Mesendoderm (in vitro differentiated cells): ENCODE measurements around the gene BLOC1S5.

Source experiments
- DNase-seq: peaks from one replicate; pipeline ENCODE4 v3.0.0; 2013
- H2AK5ac ChIP-seq: 2 replicates; pipeline ENCODE4 v1.6.1; 2013; ENCODE audit warnings: low read length, inconsistent platforms
- H2BK120ac ChIP-seq: 2 replicates; pipeline ENCODE4 v1.6.1; 2013; ENCODE audit warnings: low read depth, mild to moderate bottlenecking, low read length, moderate library complexity, mixed read lengths
- H2BK15ac ChIP-seq: replicated peaks from 2 replicates; pipeline ENCODE4 v1.6.1; 2013; ENCODE audit warnings: low read depth, mild to moderate bottlenecking, moderate library complexity
- H2BK5ac ChIP-seq: 2 replicates; pipeline ENCODE4 v1.6.1; 2013; ENCODE audit warnings: low read length, inconsistent platforms
- H3K18ac ChIP-seq: 2 replicates; pipeline ENCODE4 v1.6.1; 2013; ENCODE audit warnings: mild to moderate bottlenecking, low read length, mixed read lengths
- H3K23ac ChIP-seq: one replicate; pipeline ENCODE4 v1.6.1; 2013; ENCODE audit warnings: low read length
- H3K27ac ChIP-seq: 2 replicates; pipeline ENCODE4 v1.5.1; 2013; ENCODE audit warnings: low read depth, mild to moderate bottlenecking, inconsistent platforms, low read length, moderate library complexity
- H3K27me3 ChIP-seq: 2 replicates; pipeline ENCODE4 v1.6.1; 2013; ENCODE audit warnings: low read length, control low read depth, mild to moderate bottlenecking, inconsistent platforms; ENCODE audit not compliant: insufficient read depth, poor library complexity
- H3K36me3 ChIP-seq: 2 replicates; pipeline ENCODE4 v1.6.1; 2013; ENCODE audit warnings: low read length, inconsistent platforms; ENCODE audit not compliant: control insufficient read depth, insufficient read depth
- H3K4ac ChIP-seq: one replicate; pipeline ENCODE4 v1.6.1; 2013; ENCODE audit warnings: low read depth, mild to moderate bottlenecking, low read length, moderate library complexity
- H3K4me1 ChIP-seq: 2 replicates; pipeline ENCODE4 v1.6.1; 2013; ENCODE audit warnings: low read depth, low read length, inconsistent platforms; ENCODE audit not compliant: control insufficient read depth
- H3K4me2 ChIP-seq: 2 replicates; pipeline ENCODE4 v1.6.1; 2013; ENCODE audit warnings: low read length
- H3K4me3 ChIP-seq: 2 replicates; pipeline ENCODE4 v1.5.1; 2013; ENCODE audit warnings: mild to moderate bottlenecking, low read length
- H3K56ac ChIP-seq: one replicate; pipeline ENCODE4 v1.6.1; 2013; ENCODE audit warnings: low read length
- H3K79me1 ChIP-seq: 2 replicates; pipeline ENCODE4 v1.6.1; 2013; ENCODE audit warnings: low read length, inconsistent platforms
- H3K79me2 ChIP-seq: 2 replicates; pipeline ENCODE4 v1.6.1; 2013; ENCODE audit warnings: mild to moderate bottlenecking, low read length; ENCODE audit not compliant: control insufficient read depth, insufficient read depth
- H3K9ac ChIP-seq: 2 replicates; pipeline ENCODE4 v1.6.1; 2013; ENCODE audit warnings: low read length, inconsistent platforms
- H4K5ac ChIP-seq: one replicate; pipeline ENCODE4 v1.6.1; 2013; ENCODE audit warnings: low read length
- H4K8ac ChIP-seq: one replicate; pipeline ENCODE4 v1.6.1; 2013; ENCODE audit warnings: low read depth, mild to moderate bottlenecking, control low read depth, low read length, moderate library complexity
- WGBS: extraction: QIAGEN DNeasy Blood & Tissue Kit; methylation state at CpG from one replicate; pipeline ENCODE4 v1.1.7; 2013; ENCODE audit warnings: low lambda C conversion rate, missing lambda C conversion rate; ENCODE audit not compliant: insufficient coverage; ENCODE audit errors: extremely low coverage; 5-methylcytosine and 5-hydroxymethylcytosine counted together

Gene BLOC1S5

DNA sequence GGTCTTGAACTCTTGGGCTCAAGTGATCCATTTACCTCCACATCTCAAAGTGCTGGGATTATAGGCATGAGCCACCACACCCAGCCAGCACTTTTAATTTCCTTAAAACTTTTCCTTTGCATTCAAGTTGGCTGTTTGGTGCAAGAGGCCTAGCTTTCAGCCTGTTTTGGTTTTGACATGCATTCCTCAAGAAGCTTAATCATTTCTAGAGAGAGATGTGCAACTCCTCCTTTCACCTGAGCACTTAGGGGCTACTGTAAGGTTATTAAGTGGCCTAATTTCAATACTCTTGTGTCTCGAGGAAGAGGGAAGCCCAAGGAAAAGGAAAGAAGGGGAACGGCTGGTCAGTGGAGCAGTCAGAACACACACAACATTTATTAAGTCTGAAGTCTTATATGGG, 13.8 kb upstream of the BLOC1S5 start:
- no peak overlapping the region for H3K4me3 ChIP-seq
- H2AK5ac ChIP-seq = no peak overlapping the region
- DNase-seq = no peak
- H3K23ac ChIP-seq = no peak overlapping the region
- no peaks in the 10 kb centered on the region for H3K79me1 ChIP-seq
- H4K8ac ChIP-seq = no peak overlapping the region
- no peak overlapping the region for H3K27ac ChIP-seq
- H3K4me2 ChIP-seq = no peak overlapping the region
- H3K36me3 ChIP-seq = no peaks in the 10 kb centered on the region
- no peak overlapping the region for H2BK15ac ChIP-seq
- no peaks in the 10 kb centered on the region for H3K4me1 ChIP-seq
- no peaks in the 10 kb centered on the region for H3K79me2 ChIP-seq
- H2BK5ac ChIP-seq = no peak overlapping the region
- no peak overlapping the region for H3K9ac ChIP-seq
- no peak overlapping the region for H3K56ac ChIP-seq
- no peak overlapping the region for H4K5ac ChIP-seq
- no peak overlapping the region for H3K4ac ChIP-seq
- no peak overlapping the region for H2BK120ac ChIP-seq
- no peaks in the 10 kb centered on the region for H3K27me3 ChIP-seq
- WGBS = no CpG with 5 or more reads among the region's 2 CpGs
- H3K18ac ChIP-seq = no peak overlapping the region

DNA sequence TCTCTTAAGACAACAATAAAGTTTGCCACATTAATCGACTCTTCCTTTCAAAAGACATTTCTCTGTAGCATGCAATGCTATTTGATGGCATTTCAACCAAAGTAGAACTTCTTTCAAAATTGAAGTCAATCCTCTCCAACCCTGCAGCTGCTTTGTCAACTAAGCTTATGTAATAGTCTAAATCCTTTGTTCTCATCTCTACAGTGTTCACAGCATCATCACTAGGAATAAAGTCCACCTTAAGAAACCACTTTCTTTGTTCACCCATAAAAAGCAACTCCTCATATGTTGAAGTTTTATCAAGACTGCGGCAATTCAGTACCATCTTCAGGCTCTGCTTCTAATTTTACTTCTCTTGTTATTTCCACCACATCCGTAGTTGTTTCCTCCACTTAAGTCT, 11.5 kb upstream of the BLOC1S5 start:
- Histone ChIP-seq H3K4me1 (no peaks in the 10 kb centered on the region), H2BK120ac (no peak overlapping the region), H3K4me2 (no peak overlapping the region), H3K79me1 (no peaks in the 10 kb centered on the region), H2AK5ac (no peak overlapping the region), H2BK15ac (no peak overlapping the region), H3K27me3 (no peaks in the 10 kb centered on the region), H3K4me3 (no peak overlapping the region), H4K8ac (no peak overlapping the region), H3K27ac (no peak overlapping the region), H3K36me3 (no peaks in the 10 kb centered on the region), H3K23ac (no peak overlapping the region), H3K79me2 (no peaks in the 10 kb centered on the region), H3K4ac (no peak overlapping the region), H3K18ac (no peak overlapping the region), H3K9ac (no peak overlapping the region), H3K56ac (no peak overlapping the region), H4K5ac (no peak overlapping the region), H2BK5ac (no peak overlapping the region)
- no CpG with 5 or more reads among the region's 3 CpGs for WGBS
- no peak for DNase-seq

DNA sequence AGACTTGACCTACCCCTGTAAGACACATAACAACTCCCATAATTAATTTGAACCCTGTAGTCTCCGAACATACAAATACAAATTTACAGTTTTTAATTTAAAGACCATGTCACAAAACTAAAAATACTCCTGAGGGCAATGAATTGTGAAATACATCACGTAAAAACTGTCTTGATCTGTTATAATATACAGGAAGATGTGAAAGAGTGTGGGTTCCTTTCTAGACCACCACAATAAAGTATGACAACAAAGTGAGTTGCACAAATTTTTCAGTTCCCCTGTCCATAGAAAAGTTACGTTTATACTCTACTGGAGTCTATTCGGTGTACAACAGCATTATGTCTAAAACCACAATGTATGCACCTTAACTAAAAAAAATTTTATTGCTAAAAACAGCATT, 11.0 kb upstream of the BLOC1S5 start:
- WGBS = no CpG with 5 or more reads among the region's 4 CpGs
- H3K27ac ChIP-seq = no peak overlapping the region
- H2BK15ac ChIP-seq = no peak overlapping the region
- no peaks in the 10 kb centered on the region for H3K4me1 ChIP-seq
- no peak overlapping the region for H3K9ac ChIP-seq
- H3K4me3 ChIP-seq = no peak overlapping the region
- no peak overlapping the region for H4K8ac ChIP-seq
- no peak overlapping the region for H3K4me2 ChIP-seq
- H3K18ac ChIP-seq = no peak overlapping the region
- no peak overlapping the region for H4K5ac ChIP-seq
- H2BK5ac ChIP-seq = no peak overlapping the region
- no peak overlapping the region for H2BK120ac ChIP-seq
- no peaks in the 10 kb centered on the region for H3K79me2 ChIP-seq
- H3K56ac ChIP-seq = no peak overlapping the region
- H3K23ac ChIP-seq = no peak overlapping the region
- no peak for DNase-seq
- no peak overlapping the region for H2AK5ac ChIP-seq
- H3K4ac ChIP-seq = no peak overlapping the region
- H3K36me3 ChIP-seq = no peaks in the 10 kb centered on the region
- H3K27me3 ChIP-seq = no peaks in the 10 kb centered on the region
- H3K79me1 ChIP-seq = no peaks in the 10 kb centered on the region

DNA sequence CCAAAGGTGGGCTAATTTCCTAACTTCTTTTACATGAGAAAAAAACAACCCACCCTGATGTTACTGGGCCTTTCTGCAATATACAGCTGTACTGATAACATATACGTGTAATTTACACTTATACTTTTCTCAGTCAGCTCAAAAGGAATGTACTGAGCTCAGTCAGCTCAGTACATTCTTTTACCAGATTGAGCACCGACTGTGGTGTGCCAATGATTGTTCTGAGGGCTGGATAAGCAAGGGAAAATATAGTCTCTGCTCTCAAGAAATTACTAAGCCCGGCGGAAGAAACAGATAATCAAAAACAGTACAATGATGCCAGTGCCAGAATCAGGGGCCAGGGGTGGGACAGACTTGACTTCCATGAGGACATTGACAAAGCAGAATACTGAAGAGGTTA, 10.0 kb upstream of the BLOC1S5 start:
- Histone ChIP-seq H4K5ac (no peak overlapping the region), H3K4me2 (no peak overlapping the region), H4K8ac (no peak overlapping the region), H2BK5ac (no peak overlapping the region), H3K27me3 (no peaks in the 10 kb centered on the region), H3K23ac (no peak overlapping the region), H3K27ac (no peak overlapping the region), H3K4ac (no peak overlapping the region), H3K9ac (no peak overlapping the region), H3K36me3 (no peaks in the 10 kb centered on the region), H3K4me3 (no peak overlapping the region), H3K18ac (no peak overlapping the region), H3K56ac (no peak overlapping the region), H3K79me1 (no peaks in the 10 kb centered on the region), H2AK5ac (no peak overlapping the region), H2BK120ac (no peak overlapping the region), H2BK15ac (no peak overlapping the region), H3K79me2 (no peaks in the 10 kb centered on the region), H3K4me1 (no peaks in the 10 kb centered on the region)
- WGBS = no CpG with 5 or more reads among the region's 4 CpGs
- DNase-seq = no peak

DNA sequence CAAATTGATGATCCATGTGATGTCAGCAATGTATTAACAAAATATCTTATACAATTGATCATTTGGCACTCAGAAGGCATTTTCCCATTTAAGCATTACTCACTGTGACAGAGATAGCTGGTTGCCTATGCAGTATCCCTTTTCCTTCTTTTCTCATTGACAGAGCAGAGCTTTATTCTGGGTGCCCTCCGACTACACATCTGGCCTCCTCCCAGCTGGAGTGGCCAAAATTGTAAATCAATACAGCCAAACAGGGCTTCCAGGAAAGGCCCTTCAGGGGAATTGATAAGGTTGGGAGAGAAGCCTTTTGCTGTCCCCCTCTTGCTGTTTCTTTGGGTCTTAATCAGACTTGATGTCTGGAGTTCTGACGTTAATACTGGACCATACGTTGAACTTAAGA, 9.6 kb upstream of the BLOC1S5 start:
- Histone ChIP-seq H3K27ac (no peak overlapping the region), H3K4me1 (no peaks in the 10 kb centered on the region), H3K56ac (no peak overlapping the region), H3K4me3 (no peak overlapping the region), H2AK5ac (no peak overlapping the region), H3K4ac (no peak overlapping the region), H3K27me3 (no peaks in the 10 kb centered on the region), H3K36me3 (no peaks in the 10 kb centered on the region), H4K5ac (no peak overlapping the region), H2BK15ac (no peak overlapping the region), H3K79me2 (no peaks in the 10 kb centered on the region), H3K79me1 (no peaks in the 10 kb centered on the region), H3K18ac (no peak overlapping the region), H3K9ac (no peak overlapping the region), H2BK5ac (no peak overlapping the region), H2BK120ac (no peak overlapping the region), H3K23ac (no peak overlapping the region), H3K4me2 (no peak overlapping the region), H4K8ac (no peak overlapping the region)
- no peak for DNase-seq
- WGBS = no CpG with 5 or more reads among the region's 3 CpGs

DNA sequence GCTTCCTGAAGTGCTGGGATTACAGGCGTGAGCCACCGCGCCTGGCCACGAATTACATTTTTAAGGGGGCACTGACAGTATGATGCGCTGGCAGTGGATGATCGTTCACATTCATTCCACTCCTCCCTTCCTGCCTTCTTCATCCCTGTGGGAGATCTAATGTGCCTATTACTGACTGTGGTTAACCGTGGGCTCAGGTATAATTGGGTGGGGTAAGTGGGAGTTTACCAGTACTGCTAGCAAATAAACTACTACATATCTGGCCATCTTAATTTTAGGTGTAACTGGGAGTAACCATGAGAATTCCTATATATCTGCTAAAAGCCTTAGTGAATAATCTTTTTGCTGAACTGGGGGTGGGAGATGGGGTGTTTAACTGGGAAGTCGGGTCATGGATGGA, 6.5 kb upstream of the BLOC1S5 start:
- H3K4me2 ChIP-seq = no peak overlapping the region
- H3K56ac ChIP-seq = no peak overlapping the region
- no peak overlapping the region for H3K9ac ChIP-seq
- no CpG with 5 or more reads among the region's 8 CpGs for WGBS
- H2BK120ac ChIP-seq = no peak overlapping the region
- H3K36me3 ChIP-seq = no peaks in the 10 kb centered on the region
- H3K79me2 ChIP-seq = no peaks in the 10 kb centered on the region
- no peak overlapping the region for H2BK5ac ChIP-seq
- no peaks in the 10 kb centered on the region for H3K4me1 ChIP-seq
- H3K4me3 ChIP-seq = no peak overlapping the region
- no peak overlapping the region for H4K8ac ChIP-seq
- no peak overlapping the region for H3K23ac ChIP-seq
- no peaks in the 10 kb centered on the region for H3K79me1 ChIP-seq
- no peaks in the 10 kb centered on the region for H3K27me3 ChIP-seq
- no peak overlapping the region for H2BK15ac ChIP-seq
- H3K27ac ChIP-seq = no peak overlapping the region
- no peak overlapping the region for H2AK5ac ChIP-seq
- no peak overlapping the region for H3K18ac ChIP-seq
- no peak overlapping the region for H4K5ac ChIP-seq
- H3K4ac ChIP-seq = no peak overlapping the region
- no peak for DNase-seq
